Activated naive CD4-positive, alpha-beta T cell treated with anti-CD3 and anti-CD28 coated beads, Interleukin-2, amount 10 ng/mL, durations not matched to agents 7 days and 5 days (primary cell): Measurements from ENCODE around the gene SORCS1.

Experiments
- CTCF ChIA-PET: fragments of 350-600 bp; sonication (Branson Sonifier 250); formaldehyde crosslinking; loops from one replicate; lab custom pipeline; 2021; ENCODE audit warnings: antibody characterized with exemption; lab: Charles Lee
- DNase-seq: peaks from one replicate; pipeline ENCODE4 v3.0.0-alpha.2; 2020
- H3K27ac Mint-ChIP-seq: one replicate; pipeline ENCODE4 v1.8.0; 2021; ENCODE audit warnings: mild to moderate bottlenecking, moderate library complexity, mixed read lengths
- H3K27me3 Mint-ChIP-seq: one replicate; pipeline ENCODE4 v1.8.0; 2021; ENCODE audit warnings: mild to moderate bottlenecking, mixed read lengths
- H3K36me3 Mint-ChIP-seq: one replicate; pipeline ENCODE4 v1.8.0; 2021; ENCODE audit warnings: mixed read lengths
- H3K4me1 Mint-ChIP-seq: one replicate; pipeline ENCODE4 v1.8.0; 2021; ENCODE audit warnings: mixed read lengths
- H3K4me3 Mint-ChIP-seq: one replicate; pipeline ENCODE4 v1.8.0; 2021; ENCODE audit warnings: mild to moderate bottlenecking, moderate library complexity, mixed read lengths
- H3K9me3 Mint-ChIP-seq: one replicate; pipeline ENCODE4 v1.8.0; 2021; ENCODE audit warnings: mixed read lengths

SORCS1 gene

GRCh38 chr10:107085665-107086525 lies 78.6 kb downstream of the SORCS1 start:
- Mint-ChIP-seq H3K9me3 (peaks cover 2% of the 10 kb centered on the region), H3K27me3 (no peaks in the 10 kb centered on the region)
- CTCF ChIA-PET = no interaction called here

GRCh38 chr10:107083388-107084009 lies 81.0 kb downstream of the SORCS1 start:
- no peaks in the 10 kb centered on the region for H3K4me1 Mint-ChIP-seq
- H3K36me3 Mint-ChIP-seq = no peaks in the 10 kb centered on the region
- no peak overlapping the region for H3K4me3 Mint-ChIP-seq
- H3K27me3 Mint-ChIP-seq = no peaks in the 10 kb centered on the region
- CTCF ChIA-PET = no interaction called here
- peaks cover 2% of the 10 kb centered on the region for H3K9me3 Mint-ChIP-seq
- no peak for DNase-seq
- H3K27ac Mint-ChIP-seq = no peak overlapping the region

More at GRCh38 chr10:107085665-107086525, 78.6 kb downstream of the SORCS1 start:
- Mint-ChIP-seq H3K27ac (no peak overlapping the region), H3K4me1 (no peaks in the 10 kb centered on the region), H3K36me3 (no peaks in the 10 kb centered on the region), H3K4me3 (no peak overlapping the region)
- no peak for DNase-seq

DNA sequence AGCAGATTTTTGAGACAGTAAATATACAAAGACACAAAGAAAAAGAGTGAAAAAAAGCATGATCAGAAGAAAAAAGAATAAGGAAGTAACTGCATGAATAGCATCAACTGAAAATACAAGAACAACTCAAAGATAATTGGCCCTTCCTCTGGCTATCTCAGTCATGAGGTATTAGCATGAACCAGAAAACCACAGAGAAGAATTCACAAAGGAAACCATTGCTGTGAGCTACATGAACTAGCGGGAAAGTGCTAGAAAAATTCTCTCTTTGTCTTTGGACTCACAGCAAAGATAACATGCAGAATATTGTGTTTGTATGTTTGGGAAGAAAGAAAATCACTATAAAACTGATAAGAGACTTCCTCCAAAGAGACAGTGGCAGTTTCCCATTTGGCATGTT lies 82.9 kb downstream of the SORCS1 start:
- Mint-ChIP-seq H3K4me3 (no peak overlapping the region), H3K9me3 (peaks cover 2% of the 10 kb centered on the region), H3K27me3 (no peaks in the 10 kb centered on the region), H3K4me1 (no peaks in the 10 kb centered on the region), H3K27ac (no peak overlapping the region), H3K36me3 (no peaks in the 10 kb centered on the region)
- no peak for DNase-seq
- CTCF ChIA-PET = no interaction called here

- Mint-ChIP-seq H3K27ac (no peak overlapping the region), H3K9me3 (peaks cover 2% of the 10 kb centered on the region), H3K36me3 (no peaks in the 10 kb centered on the region), H3K4me3 (no peak overlapping the region), H3K27me3 (no peaks in the 10 kb centered on the region), H3K4me1 (no peaks in the 10 kb centered on the region)
- CTCF ChIA-PET = no interaction called here
- no peak for DNase-seq
Measured at GRCh38 chr10:107075117-107075516, 89.4 kb downstream of the SORCS1 start.

- CTCF ChIA-PET = no interaction called here
- Mint-ChIP-seq H3K36me3 (no peaks in the 10 kb centered on the region), H3K9me3 (peaks cover 2% of the 10 kb centered on the region), H3K27me3 (no peaks in the 10 kb centered on the region), H3K4me3 (no peak overlapping the region), H3K4me1 (no peaks in the 10 kb centered on the region), H3K27ac (no peak overlapping the region)
- no peak for DNase-seq
Measured at GRCh38 chr10:107072786-107073185, 91.7 kb downstream of the SORCS1 start.

GRCh38 chr10:107072028-107072427 lies 92.5 kb downstream of the SORCS1 start:
- no peaks in the 10 kb centered on the region for H3K27me3 Mint-ChIP-seq

GRCh38 chr10:107071301-107071700 lies 93.2 kb downstream of the SORCS1 start:
- no peaks in the 10 kb centered on the region for H3K27me3 Mint-ChIP-seq
- no peak overlapping the region for H3K4me3 Mint-ChIP-seq
- DNase-seq = no peak
- no peak overlapping the region for H3K27ac Mint-ChIP-seq
- no peaks in the 10 kb centered on the region for H3K4me1 Mint-ChIP-seq
- H3K9me3 Mint-ChIP-seq = peaks cover 2% of the 10 kb centered on the region
- no peaks in the 10 kb centered on the region for H3K36me3 Mint-ChIP-seq
- CTCF ChIA-PET = no interaction called here

More at GRCh38 chr10:107072028-107072427, 92.5 kb downstream of the SORCS1 start:
- no peak for DNase-seq
- Mint-ChIP-seq H3K4me1 (no peaks in the 10 kb centered on the region), H3K36me3 (no peaks in the 10 kb centered on the region), H3K27ac (no peak overlapping the region), H3K9me3 (peaks cover 2% of the 10 kb centered on the region), H3K4me3 (no peak overlapping the region)
- CTCF ChIA-PET = no interaction called here

- Mint-ChIP-seq H3K4me1 (no peaks in the 10 kb centered on the region), H3K27ac (no peak overlapping the region)
- CTCF ChIA-PET = no interaction called here
Measured at GRCh38 chr10:107067843-107068242, 96.7 kb downstream of the SORCS1 start.

DNA sequence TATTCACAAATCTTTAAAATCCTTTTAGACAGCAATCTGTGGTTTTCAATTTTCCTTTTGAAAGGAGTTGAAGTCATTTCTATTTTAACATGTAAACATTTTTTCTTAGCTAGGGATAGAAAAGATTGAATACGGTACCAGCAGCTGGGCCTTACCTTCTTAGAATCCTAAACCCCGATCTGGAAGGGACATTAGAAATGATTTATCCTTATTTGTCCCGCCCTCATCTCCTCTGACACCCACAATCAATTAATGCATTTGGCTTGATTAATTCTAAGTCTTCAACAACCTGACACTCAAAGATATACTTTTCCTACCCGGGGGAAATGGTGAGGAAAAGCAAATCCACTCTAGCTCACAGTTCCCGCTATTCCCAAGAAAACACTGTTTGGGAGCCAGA lies 100.4 kb downstream of the SORCS1 start:
- no peak overlapping the region for H3K4me3 Mint-ChIP-seq
- no peak for DNase-seq
- no peaks in the 10 kb centered on the region for H3K36me3 Mint-ChIP-seq
- no peaks in the 10 kb centered on the region for H3K27me3 Mint-ChIP-seq
- CTCF ChIA-PET = no interaction called here
- H3K27ac Mint-ChIP-seq = no peak overlapping the region
- H3K9me3 Mint-ChIP-seq = no peaks in the 10 kb centered on the region
- no peaks in the 10 kb centered on the region for H3K4me1 Mint-ChIP-seq

More at GRCh38 chr10:107067843-107068242, 96.7 kb downstream of the SORCS1 start:
- no peak for DNase-seq
- Mint-ChIP-seq H3K36me3 (no peaks in the 10 kb centered on the region), H3K9me3 (peaks cover 2% of the 10 kb centered on the region), H3K27me3 (no peaks in the 10 kb centered on the region), H3K4me3 (no peak overlapping the region)

DNA sequence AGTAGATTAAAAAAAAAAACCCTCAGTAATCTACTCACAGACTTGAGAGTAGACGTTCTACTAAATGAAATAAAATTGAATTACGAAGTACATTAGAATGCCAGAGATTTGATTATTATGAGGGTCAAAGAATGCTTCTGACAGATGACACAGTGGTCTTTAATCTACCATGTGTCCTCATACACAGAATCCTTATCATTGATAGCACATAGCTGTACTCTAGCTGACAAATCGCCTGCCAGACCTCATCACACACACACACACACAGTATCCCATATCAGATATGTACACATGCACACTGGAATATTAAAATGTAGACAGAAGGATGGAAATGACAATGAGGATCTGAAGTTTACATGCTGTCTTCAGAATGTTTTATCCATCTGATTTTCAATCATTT lies 104.6 kb downstream of the SORCS1 start:
- no peak overlapping the region for H3K4me3 Mint-ChIP-seq
- H3K27me3 Mint-ChIP-seq = no peaks in the 10 kb centered on the region
- H3K27ac Mint-ChIP-seq = no peak overlapping the region
- CTCF ChIA-PET = no interaction called here
- H3K9me3 Mint-ChIP-seq = peaks cover 3% of the 10 kb centered on the region
- DNase-seq = no peak
- H3K4me1 Mint-ChIP-seq = no peaks in the 10 kb centered on the region
- no peaks in the 10 kb centered on the region for H3K36me3 Mint-ChIP-seq

GRCh38 chr10:107059068-107059804 lies 105.3 kb downstream of the SORCS1 start:
- H3K4me1 Mint-ChIP-seq = no peaks in the 10 kb centered on the region
- H3K27ac Mint-ChIP-seq = no peak overlapping the region
- CTCF ChIA-PET = no interaction called here
- H3K4me3 Mint-ChIP-seq = no peak overlapping the region
- H3K36me3 Mint-ChIP-seq = no peaks in the 10 kb centered on the region
- no peak for DNase-seq
- H3K9me3 Mint-ChIP-seq = peaks cover 3% of the 10 kb centered on the region
- no peaks in the 10 kb centered on the region for H3K27me3 Mint-ChIP-seq

DNA sequence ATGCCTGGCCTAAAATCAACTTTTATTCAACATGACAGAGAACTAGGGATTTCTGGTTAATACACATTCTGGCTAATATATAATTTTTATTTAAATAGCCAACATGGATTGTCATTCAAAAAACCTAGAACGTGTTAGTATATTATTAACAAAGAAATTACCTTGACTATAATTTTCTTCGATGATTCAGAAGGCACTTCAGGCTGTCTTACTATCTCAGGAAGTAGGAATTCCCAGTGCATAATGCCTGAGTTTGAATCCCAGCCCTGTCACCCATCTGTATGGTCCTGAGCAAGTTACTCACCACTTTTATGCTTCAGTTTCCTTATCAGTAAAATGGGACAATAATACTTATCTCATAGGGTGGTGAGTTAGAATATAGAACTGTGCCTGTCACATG lies 106.2 kb downstream of the SORCS1 start:
- Mint-ChIP-seq H3K9me3 (peaks cover 3% of the 10 kb centered on the region), H3K27me3 (no peaks in the 10 kb centered on the region), H3K4me1 (no peaks in the 10 kb centered on the region), H3K36me3 (no peaks in the 10 kb centered on the region), H3K4me3 (no peak overlapping the region), H3K27ac (no peak overlapping the region)
- CTCF ChIA-PET = no interaction called here
- no peak for DNase-seq

- Mint-ChIP-seq H3K9me3 (peaks cover 3% of the 10 kb centered on the region), H3K27me3 (no peaks in the 10 kb centered on the region), H3K36me3 (no peaks in the 10 kb centered on the region), H3K4me3 (no peak overlapping the region), H3K4me1 (no peaks in the 10 kb centered on the region), H3K27ac (no peak overlapping the region)
- DNase-seq = no peak
- CTCF ChIA-PET = interaction anchor here (0.5 kb wide), 1 partner anchor 431 kb away, joined by 3 read pairs; no protein-coding TSS in a partner anchor
Measured at GRCh38 chr10:107056182-107056581, 108.3 kb downstream of the SORCS1 start.

GRCh38 chr10:107054469-107055156 lies 109.9 kb downstream of the SORCS1 start:
- no peaks in the 10 kb centered on the region for H3K36me3 Mint-ChIP-seq

More at GRCh38 chr10:107054469-107055156, 109.9 kb downstream of the SORCS1 start:
- Mint-ChIP-seq H3K4me1 (no peaks in the 10 kb centered on the region), H3K9me3 (peaks cover 3% of the 10 kb centered on the region), H3K27ac (no peak overlapping the region), H3K4me3 (no peak overlapping the region), H3K27me3 (no peaks in the 10 kb centered on the region)
- CTCF ChIA-PET = interaction anchor here (0.7 kb wide), 1 partner anchor 277 kb away, joined by 3 read pairs; no protein-coding TSS in a partner anchor
- DNase-seq = no peak
